IPS-20b (cell line): ENCODE data around the gene FAM9C.

Experiments
- H3K27ac ChIP-seq: one replicate; pipeline ENCODE4 v1.5.1; 2013; ENCODE audit warnings: low read length
- H3K27me3 ChIP-seq: 2 replicates; pipeline ENCODE4 v1.6.1; 2013; ENCODE audit warnings: mild to moderate bottlenecking, low read length, inconsistent platforms; ENCODE audit not compliant: insufficient read depth
- H3K36me3 ChIP-seq: 2 replicates; pipeline ENCODE4 v1.6.1; 2013; ENCODE audit warnings: low read depth, mild to moderate bottlenecking, inconsistent platforms, low read length, moderate library complexity; ENCODE audit not compliant: insufficient read depth
- H3K4me1 ChIP-seq: 2 replicates; pipeline ENCODE4 v1.6.1; 2013; ENCODE audit warnings: mild to moderate bottlenecking, control low read depth, inconsistent platforms, low read length, moderate library complexity; ENCODE audit not compliant: insufficient read depth
- H3K4me3 ChIP-seq: 2 replicates; pipeline ENCODE4 v1.5.1; 2013; ENCODE audit warnings: mild to moderate bottlenecking, low read length, inconsistent platforms
- H3K9ac ChIP-seq: 2 replicates; pipeline ENCODE4 v1.6.1; 2013; ENCODE audit warnings: low read depth, mild to moderate bottlenecking, inconsistent platforms, low read length, moderate library complexity
- H3K9me3 ChIP-seq: 2 replicates; pipeline ENCODE4 v1.6.1; 2013; ENCODE audit warnings: mild to moderate bottlenecking, low read depth, low read length, inconsistent platforms; ENCODE audit not compliant: insufficient read depth

The FAM9C gene

DNA sequence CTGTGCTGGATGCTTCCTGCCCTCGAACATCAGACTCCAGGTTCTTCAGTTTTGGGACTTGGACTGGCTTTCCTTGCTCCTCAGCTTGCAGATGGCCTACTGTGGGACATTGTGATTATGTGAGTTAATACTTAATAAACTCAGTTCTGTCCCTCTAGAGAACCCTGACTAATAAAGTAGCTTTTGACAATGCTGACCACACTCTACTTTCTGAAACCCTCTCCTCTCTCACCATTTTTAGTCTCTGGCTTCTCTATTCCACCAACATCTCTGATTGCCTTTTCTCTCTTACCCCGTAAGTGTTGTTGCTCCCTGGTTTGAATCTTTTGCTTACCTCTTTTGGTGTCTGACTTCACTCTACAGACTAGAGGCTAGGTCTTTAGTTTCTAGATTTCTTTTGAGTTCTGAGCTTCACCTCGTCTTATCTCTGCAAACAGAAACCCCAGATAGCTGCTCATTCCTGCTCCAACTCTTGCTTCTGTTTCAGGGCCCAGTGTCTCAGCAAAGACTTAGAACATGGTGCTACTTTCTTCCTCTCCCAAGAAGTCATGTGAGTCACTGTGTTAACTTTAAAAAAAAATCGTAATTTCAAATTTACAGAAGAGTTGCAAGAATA is 58.1 kb downstream of the FAM9C start:
- Histone ChIP-seq H3K27ac (no peak overlapping the region), H3K36me3 (no peaks in the 10 kb centered on the region), H3K9ac (no peak overlapping the region), H3K4me3 (no peak overlapping the region), H3K4me1 (no peaks in the 10 kb centered on the region), H3K9me3 (no peaks in the 10 kb centered on the region), H3K27me3 (no peaks in the 10 kb centered on the region)
